ENCODE data around the gene SLC5A10. TPM values are rescaled to one million over a fixed set of nuclear protein-coding genes. Genes with fewer than 3 reads are reported as not detected.

The SLC5A10 gene
- total RNA-seq, 1 experiment from 2014 or later, result not detected

DNA sequence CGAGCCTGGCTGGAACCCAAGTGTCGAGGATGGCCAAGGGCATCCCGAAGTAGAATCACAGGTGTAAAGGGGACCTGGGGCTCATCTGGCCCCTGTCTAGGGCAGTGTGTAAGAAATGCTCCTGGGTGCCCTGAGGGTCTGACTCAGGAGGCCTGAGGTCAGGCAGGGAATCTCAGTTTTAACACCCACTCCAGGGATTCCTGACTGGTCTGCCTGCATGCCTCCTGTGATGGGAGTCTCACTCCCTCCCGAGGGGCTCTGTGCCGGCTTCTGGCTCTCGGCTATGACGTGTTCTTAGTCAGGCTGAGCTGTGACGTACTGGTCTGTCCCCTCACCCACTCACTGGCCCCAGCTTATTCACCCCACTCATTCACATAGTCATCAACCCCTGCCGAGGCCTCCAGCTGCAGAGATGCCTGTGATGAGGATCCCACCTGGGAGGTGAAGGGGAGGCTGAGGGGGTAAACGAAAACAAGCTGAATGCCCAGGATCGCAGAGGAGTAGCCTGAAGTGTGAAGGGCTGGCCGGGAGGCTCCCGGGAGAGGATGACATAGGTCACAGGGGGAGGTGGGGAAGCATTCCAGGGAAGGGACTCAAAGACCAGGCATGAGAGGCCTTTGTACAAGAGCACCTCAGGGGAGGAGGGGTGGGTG is 28.8 kb downstream of the SLC5A10 start:
- peaks cover 9 to 11% of the 10 kb centered on the region in 2 experiments for H3K4me1 Mint-ChIP-seq
- H3K18ac ChIP-seq (ENCODE audit: insufficient read length, low read depth, low read length), result no peak overlapping the region
- TF ChIP-seq CTCF (conservative IDR thresholded peaks at IDR 0.05), result no peak
- peaks cover 24 to 50% (median 45%) of the 10 kb centered on the region in 3 experiments; a peak in 6 of 7 replicates for H3K36me3 Mint-ChIP-seq (ENCODE audit: insufficient read depth in 1 of 3, low read depth in 3 of 3)
- no peak overlapping the region for H3T11ph ChIP-seq (ENCODE audit: low read length)
- no peak overlapping the region for H2BK5ac ChIP-seq (ENCODE audit: insufficient read length, low read length)
- no peaks in the 10 kb centered on the region for H3K9me3 Mint-ChIP-seq
- no peaks in the 10 kb centered on the region for H3K79me2 ChIP-seq (ENCODE audit: insufficient read depth, low read length)
- no peak overlapping the region for H4K5ac ChIP-seq (ENCODE audit: insufficient read length, low read depth, low read length)
- no peaks in the 10 kb centered on the region for H4K20me1 ChIP-seq (ENCODE audit: control insufficient read depth, insufficient read depth, insufficient read length)
- no peak overlapping the region for H2BK20ac ChIP-seq (ENCODE audit: low read depth, low read length, poor library complexity, severe bottlenecking)
- no peak overlapping the region for H3K4me2 ChIP-seq (ENCODE audit: insufficient read depth, insufficient read length, low read length)
- H3K23ac ChIP-seq (ENCODE audit: insufficient read length, low read depth, low read length), result no peak overlapping the region
- no peak overlapping the region for H2AFZ ChIP-seq (ENCODE audit: low read length)
- no CpG with 5 or more reads among the region's 13 CpGs for WGBS (ENCODE audit: extremely low coverage, insufficient read length, low lambda C conversion rate)
- no peaks in the 10 kb centered on the region for H3K79me1 ChIP-seq (ENCODE audit: insufficient read depth, low read depth, low read length, poor library complexity, severe bottlenecking)
- no peaks in the 10 kb centered on the region for H3K4me1 ChIP-seq (ENCODE audit: insufficient read depth, low read length)
- H3K23me2 ChIP-seq (ENCODE audit: insufficient read length, low read depth, low read length, poor library complexity, severe bottlenecking), result no peaks in the 10 kb centered on the region
- no peak overlapping the region for H2BK12ac ChIP-seq (ENCODE audit: insufficient read length, low read depth, low read length)
- H3K27ac ChIP-seq (ENCODE audit: insufficient read length, low read depth, low read length), result no peak overlapping the region
- no peak overlapping the region for H2AK5ac ChIP-seq (ENCODE audit: insufficient read length, low read length)
- H3K27ac Mint-ChIP-seq, result peak overlapping the region; percentile 61 to 80 (median 72); a peak in 5 of 7 replicates
- no peak overlapping the region for H3K56ac ChIP-seq (ENCODE audit: insufficient read length, low read depth, low read length)
- H4K91ac ChIP-seq (ENCODE audit: insufficient read length, low read depth, low read length), result no peak overlapping the region
- H3K27me3 Mint-ChIP-seq (ENCODE audit: low read depth), result no peaks in the 10 kb centered on the region
- DNase-seq, result no peak
- no peak overlapping the region for H3K4ac ChIP-seq (ENCODE audit: low read depth, low read length)
- H3K14ac ChIP-seq (ENCODE audit: insufficient read depth, low read length), result no peak overlapping the region
- H3K27me3 ChIP-seq (ENCODE audit: insufficient read depth, low read length), result no peaks in the 10 kb centered on the region
- no peak overlapping the region for H4K8ac ChIP-seq (replicated peaks; ENCODE audit: insufficient read length, low read depth, low read length)
- no peak overlapping the region for H2BK15ac ChIP-seq (ENCODE audit: low read depth, low read length)
- no peaks in the 10 kb centered on the region for H3K9me3 ChIP-seq (ENCODE audit: control insufficient read depth, low read depth, low read length)
- no peak overlapping the region for H3K4me3 Mint-ChIP-seq
- H2BK120ac ChIP-seq (ENCODE audit: low read depth, low read length, poor library complexity, severe bottlenecking), result no peak overlapping the region
- H3K9ac ChIP-seq (ENCODE audit: extremely low read depth, insufficient read length, low read length), result no peak overlapping the region
